ENCODE results near the gene TMEM204.

TMEM204 gene

GRCh38 chr16:1533443-1533951, at the start of gene TMEM204:
TMEM204 (plus strand) TSS chr16:1533666; CDS start chr16:1534276, 610 bp downstream.
- peak; percentile 38 for DNase-seq

- no peak for DNase-seq
Measured at GRCh38 chr16:1485847-1486496, 47.5 kb upstream of the TMEM204 start.

- DNase-seq = no peak
Measured at GRCh38 chr16:1486551-1487390, 46.7 kb upstream of the TMEM204 start.

- no peak for DNase-seq
Measured at GRCh38 chr16:1487395-1488053, 45.9 kb upstream of the TMEM204 start.

- no peak for DNase-seq
Measured at GRCh38 chr16:1488054-1488601, 45.3 kb upstream of the TMEM204 start.

GRCh38 chr16:1488619-1489018, 44.8 kb upstream of the TMEM204 start, which contains the start of gene PTX4:
PTX4 (minus strand) TSS chr16:1488944; CDS start chr16:1488909, 35 bp downstream.
- no peak for DNase-seq

- no peak for DNase-seq
Measured at GRCh38 chr16:1489077-1489476, 44.4 kb upstream of the TMEM204 start.

GRCh38 chr16:1491327-1491726, 42.1 kb upstream of the TMEM204 start:
- no peak for DNase-seq

- no peak for DNase-seq
Measured at GRCh38 chr16:1492082-1492922, 41.2 kb upstream of the TMEM204 start.

GRCh38 chr16:1492923-1493745, 40.3 kb upstream of the TMEM204 start, which contains the start of gene TELO2:
TELO2 (plus strand) TSS chr16:1493360; CDS start chr16:1494282, 922 bp downstream.
- peak; percentile 81 for DNase-seq

GRCh38 chr16:1493746-1494094, 39.7 kb upstream of the TMEM204 start:
- DNase-seq = no peak

GRCh38 chr16:1494129-1494640, 39.3 kb upstream of the TMEM204 start:
- no peak for DNase-seq

- no peak for DNase-seq
Measured at GRCh38 chr16:1494711-1495110, 38.8 kb upstream of the TMEM204 start.

- DNase-seq = no peak
Measured at GRCh38 chr16:1495211-1495888, 38.1 kb upstream of the TMEM204 start.

GRCh38 chr16:1495889-1496262, 37.6 kb upstream of the TMEM204 start:
- DNase-seq = no peak

GRCh38 chr16:1496464-1496863, 37.0 kb upstream of the TMEM204 start:
- peak; percentile 9 for DNase-seq

- DNase-seq = peak; percentile 10
Measured at GRCh38 chr16:1497014-1497598, 36.4 kb upstream of the TMEM204 start.

GRCh38 chr16:1498899-1499676, 34.4 kb upstream of the TMEM204 start:
- DNase-seq = peak; percentile 10

Measured in activated naive CD4-positive, alpha-beta T cell treated with anti-CD3 and anti-CD28 coated beads, Interleukin-2, amount 50 U/mL, for 16 hours (primary cell).